GM21381 (cell line): Measurements from ENCODE around the gene GPR37.

Experiments used
- ATAC-seq: cut with Tn5 transposase; IDR thresholded peaks from one replicate; pipeline ENCODE4 v1.9.1; 2021; ENCODE audit warnings: mild to moderate bottlenecking, moderate library complexity; ENCODE audit not compliant: unreplicated experiment

The GPR37 gene

DNA sequence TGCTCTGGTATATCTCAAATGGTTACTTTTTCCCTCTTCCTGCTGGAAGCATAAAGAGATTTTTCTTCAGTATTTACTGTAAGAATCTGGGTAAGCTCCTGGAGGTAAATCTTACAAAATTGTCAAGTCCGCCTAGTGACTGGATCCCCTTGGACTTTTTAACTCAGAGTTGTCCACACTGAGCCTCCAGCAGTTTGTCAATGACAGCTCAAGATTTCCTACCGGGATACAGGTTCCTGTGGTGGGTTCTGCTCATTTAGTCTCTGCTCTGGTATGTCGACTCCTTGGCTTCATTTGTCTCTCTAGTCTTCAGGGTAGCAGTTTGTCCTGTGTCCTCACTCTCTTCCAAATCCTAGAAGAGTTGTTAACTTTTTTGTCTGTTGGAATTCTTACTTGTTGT lies 27.0 kb downstream of the GPR37 start:
- no peak for ATAC-seq

DNA sequence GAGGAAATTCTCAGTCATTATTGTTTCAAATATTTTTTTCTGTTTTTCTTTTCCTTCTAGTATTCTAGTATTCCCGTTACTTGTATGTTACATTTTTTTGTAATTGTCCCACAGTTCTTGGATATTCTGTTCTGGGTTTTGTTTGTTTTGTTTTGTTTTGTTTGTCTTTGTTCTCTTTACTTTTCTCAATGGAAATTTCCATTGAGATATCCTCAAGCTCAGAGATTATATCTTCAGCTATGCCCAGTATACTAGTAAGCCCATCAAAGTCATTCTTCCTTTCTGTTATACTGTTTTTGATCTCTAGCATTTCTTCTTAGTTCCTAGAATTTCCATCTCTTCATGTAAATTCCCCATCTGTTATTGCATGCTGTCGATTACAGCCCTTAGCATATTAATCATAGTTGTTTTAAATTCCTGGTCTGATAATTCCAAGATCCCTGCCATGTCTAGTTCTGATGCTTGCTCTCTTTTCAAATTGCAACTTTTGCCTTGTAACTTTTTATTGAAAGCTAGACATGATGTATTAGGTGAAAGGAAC lies 27.8 kb downstream of the GPR37 start:
- ATAC-seq: no peak

DNA sequence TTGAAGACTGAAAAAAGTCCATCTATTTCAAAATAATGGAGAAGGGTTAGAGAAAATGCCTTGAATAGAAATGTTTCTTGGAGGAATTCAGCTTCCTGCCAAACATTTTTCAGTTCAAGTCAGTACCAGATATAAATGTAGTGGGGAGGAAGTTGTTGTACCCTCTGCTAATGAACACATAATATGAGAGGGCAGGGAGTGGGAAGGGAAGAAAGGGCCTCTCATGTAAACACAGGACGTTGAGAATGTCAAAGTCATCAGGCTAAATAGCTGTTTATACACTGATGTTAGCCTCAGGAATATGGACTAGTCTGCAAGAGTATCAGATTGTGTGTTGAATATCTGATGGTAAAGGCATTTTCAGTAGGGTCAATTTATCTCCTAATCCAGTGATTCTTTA lies 37.0 kb downstream of the GPR37 start:
- no peak for ATAC-seq

DNA sequence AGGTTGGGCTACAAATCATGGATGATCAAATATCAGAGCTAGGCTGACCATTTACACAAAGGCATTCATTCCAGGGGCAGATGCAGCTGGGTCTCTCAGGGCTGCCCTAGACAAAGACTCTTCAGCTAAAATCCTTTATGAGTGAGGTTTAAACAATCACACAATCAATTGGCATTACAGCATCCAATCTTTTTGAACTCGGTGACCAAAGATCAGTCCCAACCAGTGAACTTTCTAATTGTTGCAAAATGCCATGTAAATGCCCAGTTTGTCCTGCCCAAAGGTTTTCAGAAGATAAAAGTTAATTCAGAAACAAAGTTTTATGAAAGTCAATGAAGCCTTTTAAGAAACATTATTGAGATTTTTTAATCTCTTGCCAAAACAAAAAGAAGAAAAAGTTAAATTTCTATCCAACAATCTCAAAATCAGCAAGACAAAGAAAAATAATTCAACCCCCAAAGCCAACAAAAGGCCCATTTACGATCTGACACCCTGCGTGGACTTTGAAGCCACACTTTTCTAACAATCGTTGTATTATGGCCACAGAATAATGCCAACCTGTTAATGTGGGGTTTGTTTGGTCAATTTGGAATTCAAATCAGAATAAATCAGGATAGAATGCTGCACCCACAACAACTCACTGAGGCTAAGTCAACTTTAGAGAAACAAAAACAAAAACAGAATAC lies 40.9 kb downstream of the GPR37 start:
- no peak for ATAC-seq

DNA sequence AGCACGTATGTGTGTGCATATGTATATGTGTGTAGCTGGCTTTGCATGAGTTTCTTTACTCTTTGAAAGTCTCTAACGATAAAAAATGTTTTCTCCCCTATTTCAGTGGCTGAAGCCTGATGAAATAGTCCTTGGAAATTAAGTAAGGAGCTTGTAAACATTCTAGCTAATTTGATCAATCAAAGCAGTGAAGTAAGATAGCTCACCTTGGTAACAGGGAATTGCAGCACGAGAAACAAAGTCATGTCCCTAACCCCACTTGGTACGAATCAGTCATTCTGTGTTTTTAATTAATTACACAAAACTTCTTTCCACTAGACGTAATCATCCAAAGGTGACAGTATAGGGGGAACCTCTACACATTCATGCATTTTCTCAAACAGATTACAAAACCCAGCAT lies 41.5 kb downstream of the GPR37 start:
- no peak for ATAC-seq

DNA sequence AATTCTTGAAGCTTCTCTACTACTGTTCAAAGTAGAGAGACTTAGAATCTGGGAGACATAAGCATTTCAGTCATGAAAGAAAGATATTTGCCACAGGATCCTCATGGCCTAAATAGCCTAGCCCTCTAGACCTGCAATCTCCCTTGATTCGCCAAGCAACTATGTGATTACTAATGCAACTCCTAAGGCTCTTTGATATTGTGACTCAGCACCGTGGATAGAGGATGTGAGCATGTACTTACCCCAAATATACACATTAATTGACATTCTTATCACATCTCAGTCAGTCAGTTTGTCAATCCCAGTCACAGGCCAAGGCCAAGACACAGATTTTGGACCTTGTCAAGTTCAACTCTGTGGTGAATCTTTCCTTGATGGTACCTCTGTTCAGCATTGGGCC lies 42.6 kb downstream of the GPR37 start:
- no peak for ATAC-seq

DNA sequence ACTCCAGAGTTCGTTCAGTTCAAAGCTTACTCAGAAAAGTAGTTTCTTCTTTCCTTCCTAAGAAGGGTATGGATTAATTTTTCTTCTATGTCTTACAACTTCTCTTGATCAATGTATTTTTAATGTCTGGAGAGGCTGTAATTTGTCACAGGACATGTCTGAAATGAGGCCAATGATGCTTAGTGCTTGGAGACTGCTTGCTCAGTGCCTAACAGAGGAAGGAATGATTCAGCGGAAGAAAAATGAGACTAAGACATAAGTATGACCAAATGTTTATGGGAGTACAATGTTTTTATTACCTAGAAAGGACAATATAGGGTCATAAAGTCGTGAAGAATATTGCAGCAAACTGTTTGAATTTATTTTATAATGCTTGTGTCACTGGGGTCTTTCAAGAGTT lies 43.3 kb downstream of the GPR37 start:
- ATAC-seq: no peak

DNA sequence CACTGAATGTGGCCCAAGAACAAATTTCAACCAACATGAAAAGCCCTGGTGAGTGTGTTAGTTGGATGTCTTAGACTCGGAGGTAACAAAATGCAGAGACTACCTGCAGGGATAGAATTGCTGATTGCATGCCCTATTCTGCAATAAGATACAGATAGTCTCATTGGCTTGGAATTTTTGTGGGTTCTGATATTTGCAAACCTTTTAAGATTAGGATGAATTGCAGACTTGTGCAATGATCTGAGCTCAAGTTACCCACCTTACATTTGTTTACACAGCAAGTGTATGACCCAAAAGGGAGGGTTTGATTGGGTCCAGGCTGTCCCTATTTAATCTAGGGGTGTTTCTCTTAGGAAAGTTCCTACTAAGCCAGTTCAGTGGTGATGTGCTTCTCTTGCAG lies 45.4 kb downstream of the GPR37 start:
- no peak for ATAC-seq

DNA sequence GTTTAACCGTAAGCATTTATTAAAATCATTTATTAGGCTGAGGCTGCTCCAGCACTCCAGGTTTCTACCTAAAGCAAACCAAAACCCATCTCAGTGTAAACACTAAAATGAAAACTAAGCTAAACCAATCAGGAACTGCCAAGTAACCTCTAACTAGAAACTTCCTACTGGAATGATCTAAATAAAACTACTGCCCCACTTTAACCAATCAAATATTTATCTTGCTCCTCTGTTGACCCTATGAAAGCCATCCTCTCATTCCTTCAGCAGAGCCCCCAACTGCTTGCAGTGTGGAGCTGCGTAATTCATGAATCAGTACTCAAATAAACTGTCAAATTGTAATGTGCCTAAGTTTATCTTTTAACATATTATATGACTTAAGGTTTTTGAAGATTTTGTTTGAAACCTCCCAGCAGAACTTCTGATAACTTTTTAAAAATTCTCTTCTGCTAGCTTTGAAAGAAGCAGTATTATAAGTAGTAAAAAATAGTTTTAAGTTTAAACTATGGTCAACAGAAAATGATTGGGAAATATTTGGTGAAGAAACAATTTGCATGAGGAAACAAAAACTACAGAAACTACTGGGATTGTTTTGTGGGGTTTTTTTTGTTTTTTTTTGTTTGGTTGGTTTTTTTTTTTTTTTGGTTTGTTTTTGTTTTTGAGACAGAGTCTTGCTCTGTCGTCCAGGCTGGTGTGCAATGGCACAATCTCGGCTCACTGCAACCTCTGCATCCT lies 47.4 kb downstream of the GPR37 start:
- no peak for ATAC-seq

DNA sequence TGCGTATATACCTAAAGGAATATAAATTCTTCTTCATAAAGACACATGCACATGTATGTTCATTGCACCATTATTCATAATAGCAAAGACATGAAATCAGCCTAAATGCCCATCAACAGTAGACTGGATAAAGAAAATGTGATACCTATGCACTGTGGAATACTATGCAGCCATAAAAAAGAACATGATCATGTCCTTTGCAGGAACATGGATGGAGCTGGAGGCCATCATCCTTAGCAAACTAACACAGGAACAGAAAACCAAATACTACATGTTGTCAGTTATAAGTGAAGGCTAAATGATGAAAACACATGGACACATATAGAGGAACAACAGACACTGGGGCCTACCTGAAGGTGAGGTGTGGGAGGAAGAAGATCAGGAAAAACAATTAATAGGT lies 48.7 kb downstream of the GPR37 start:
- no peak for ATAC-seq

DNA sequence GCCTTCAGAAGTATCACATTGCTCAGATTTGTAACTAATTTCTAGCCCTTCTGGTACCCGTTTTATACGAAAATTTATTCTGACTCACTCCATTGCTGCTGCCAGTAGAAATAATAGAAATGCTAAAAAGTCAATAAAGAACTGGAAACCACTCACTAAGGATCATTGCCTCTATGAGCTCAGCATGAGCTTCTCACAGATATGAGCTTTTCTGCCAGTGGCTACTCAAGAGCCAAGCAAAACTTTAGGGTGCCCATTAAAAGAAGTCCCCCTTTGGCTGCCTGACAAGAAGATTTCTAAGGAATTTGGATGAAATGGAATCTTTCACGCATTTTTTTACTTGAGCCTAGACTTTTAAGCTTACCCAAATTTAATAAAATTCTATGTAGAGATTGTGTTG lies 52.5 kb downstream of the GPR37 start:
- no peak for ATAC-seq

DNA sequence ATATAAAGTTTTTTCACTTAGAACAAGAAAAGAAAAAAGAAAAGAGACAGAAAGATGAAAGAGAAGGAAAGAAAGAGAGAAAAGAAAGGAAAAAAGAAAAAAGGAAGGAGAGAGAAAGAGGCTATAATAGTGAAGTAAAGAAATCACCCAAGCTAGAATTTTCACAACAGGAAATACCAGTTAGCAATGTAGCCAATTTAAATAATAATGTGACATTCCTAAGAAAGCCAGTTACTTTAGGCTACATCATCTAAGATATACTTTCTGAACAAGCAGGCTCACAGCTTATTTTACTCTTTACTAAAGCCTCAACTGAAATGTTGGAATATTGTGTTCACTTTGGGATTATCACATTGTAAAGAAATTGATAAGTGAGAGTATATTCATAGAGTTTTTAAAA lies 53.6 kb downstream of the GPR37 start:
- no peak for ATAC-seq

DNA sequence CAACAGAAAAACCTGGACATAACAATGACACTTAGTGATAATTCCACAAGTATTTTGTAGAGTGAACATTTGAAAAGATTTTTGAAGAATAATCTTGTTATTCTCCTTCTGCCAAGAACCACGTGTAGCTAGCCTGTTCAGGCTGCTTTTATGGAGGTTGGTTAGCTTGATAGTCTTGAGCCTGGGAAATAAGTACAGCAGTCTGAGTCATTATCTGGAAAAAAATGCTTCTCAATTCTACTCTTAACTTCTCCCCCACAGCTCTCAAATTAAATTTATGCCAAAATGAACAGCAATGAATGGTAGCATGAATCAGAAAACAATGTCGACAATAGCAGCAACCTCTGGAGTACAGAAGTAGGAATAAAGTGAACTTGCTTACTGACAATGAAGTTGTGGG lies 63.2 kb downstream of the GPR37 start:
- no peak for ATAC-seq

DNA sequence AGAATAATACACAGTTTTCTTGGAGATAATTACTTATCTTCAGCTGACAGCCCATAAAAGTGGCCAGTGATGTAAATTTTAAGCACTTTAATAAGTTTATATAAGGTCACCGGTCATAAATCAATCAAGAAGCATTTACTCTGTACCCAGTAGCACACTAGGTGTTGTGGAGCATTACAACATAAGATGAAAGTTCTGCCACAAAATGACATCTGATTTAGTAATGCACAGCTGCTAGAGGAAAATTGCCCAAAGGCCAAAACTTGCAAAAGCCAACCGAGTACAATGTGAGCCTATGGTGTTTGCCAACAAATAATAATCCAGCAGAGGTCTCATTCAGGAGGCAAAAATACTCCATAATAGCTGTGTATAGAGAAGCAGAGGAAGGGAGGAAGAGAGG lies 63.6 kb downstream of the GPR37 start:
- no peak for ATAC-seq

DNA sequence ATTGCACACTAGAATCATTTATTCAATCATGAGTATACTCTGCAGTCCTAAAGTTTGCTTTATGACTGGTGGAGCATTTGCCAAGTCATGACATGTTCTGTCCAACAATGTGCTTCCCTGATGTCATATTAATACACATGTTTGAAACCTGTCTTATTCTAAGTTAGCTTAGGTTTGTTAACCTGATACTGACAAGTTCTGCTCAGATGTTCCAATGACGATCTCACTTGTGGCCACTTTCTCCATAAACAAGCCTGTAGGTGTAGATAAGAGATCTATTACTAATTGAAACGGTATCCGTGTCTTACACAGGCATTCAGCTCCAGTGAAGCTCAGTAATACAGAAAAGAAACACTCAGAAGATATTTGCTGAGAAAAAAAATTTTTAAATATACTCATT lies 64.9 kb downstream of the GPR37 start:
- no peak for ATAC-seq

DNA sequence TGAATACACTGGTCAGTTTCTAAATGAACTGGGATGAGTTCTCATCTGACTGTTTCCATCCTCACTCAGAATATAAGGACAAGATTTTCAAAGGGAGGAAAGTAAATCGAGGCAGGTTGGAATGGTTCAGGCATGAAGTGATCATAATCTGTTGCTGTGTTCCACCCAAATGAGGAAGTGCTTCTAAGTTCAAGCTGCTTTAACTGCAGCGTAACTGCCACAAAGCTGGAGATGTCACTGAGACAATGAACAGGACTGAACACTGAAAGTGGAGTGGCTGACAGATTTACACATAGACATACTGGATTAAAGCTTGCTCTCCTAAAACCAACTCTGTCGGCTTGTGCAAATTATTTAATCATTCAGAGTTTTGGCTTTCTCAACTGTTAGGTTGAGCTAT lies 66.6 kb downstream of the GPR37 start:
- no peak for ATAC-seq

DNA sequence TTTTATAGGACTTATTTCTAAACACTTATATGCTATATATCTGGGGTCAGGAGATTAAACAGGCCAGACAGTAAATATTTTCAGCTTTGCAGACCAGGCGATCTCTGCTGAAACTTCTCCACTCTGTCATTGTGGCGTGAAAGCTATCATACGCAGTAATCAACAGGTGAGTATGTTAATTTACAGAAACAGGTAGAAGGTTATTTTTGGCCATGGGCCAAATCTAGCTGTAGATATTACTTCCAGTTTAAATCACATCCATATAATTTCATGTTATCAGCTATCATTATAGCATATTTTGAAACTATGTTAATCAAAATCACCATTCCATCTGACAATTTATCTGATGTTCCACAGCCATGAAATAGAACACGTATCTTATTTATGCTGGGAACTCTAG lies 67.8 kb downstream of the GPR37 start:
- no peak for ATAC-seq
